K562 (cell line): ENCODE results near the gene ATP5PB. TPM values are rescaled to one million over a fixed set of nuclear protein-coding genes. Genes with fewer than 3 reads are reported as not detected.

Experiments
- ATAC-seq: fragments of 200-7000 bp; cut with Tn5 transposase; 3 replicates; pipeline ENCODE4 v1.9.1; 2020; ENCODE audit warnings: moderate library complexity
- BruUV-seq: library from RNA; stranded (reverse); fragments of 400-500 nt; replicated peaks from 2 replicates; lab custom pipeline; 2021; lab: Mats Ljungman, UMichigan
- CTCF ChIA-PET: fragments of 300-600 bp; formaldehyde crosslinking; extraction: SDS; loops from one replicate; lab custom pipeline; 2021; ENCODE audit warnings: low intra/inter-chr PET ratio; lab: Yijun Ruan, JAX
- POLR2A ChIA-PET: fragments of 300-600, 350-650 bp; sonication (Branson Sonifier 250); formaldehyde crosslinking; extraction: SDS; loops from one replicate; lab custom pipeline; 2021; ENCODE audit warnings: antibody characterized with exemption, inconsistent platforms; lab: Yijun Ruan, JAX
- DNase-seq, 4 experiments: peaks; one replicate each; pipeline versions ENCODE4 v3.0.0 to v3.0.0-alpha.2; 2011 to 2018; ENCODE audit warnings: low spot score in 3 of 4, mixed read lengths in 3 of 4; ENCODE audit errors: extremely low read depth in 1 of 4
- FAIRE-seq: peaks from 2 replicates; lab custom pipeline; 2011; peaks lifted over from hg19 to GRCh38; lab: Jason Lieb, UNC
- H2AFZ ChIP-seq: 2 replicates; pipeline ENCODE4 v1.6.0; 2011; ENCODE audit warnings: low read depth, low read length, control low read depth, inconsistent platforms
- H3K27ac ChIP-seq: fragments of 200-600 bp; 3 replicates; pipeline ENCODE4 v1.8.0; 2011; ENCODE audit warnings: low read depth, mild to moderate bottlenecking, control low read depth, inconsistent platforms, low read length, moderate library complexity, mixed read lengths; ENCODE audit errors: extremely low read depth
- H3K27me3 ChIP-seq, 2 experiments: fragments of 300-600 bp in 1 of 2; 2 replicates in 1 of 2; 3 replicates in 1 of 2; pipeline versions ENCODE4 v1.6.0 to v1.8.0; 2011; ENCODE audit warnings: inconsistent platforms in 2 of 2, low read length in 2 of 2, mild to moderate bottlenecking in 1 of 2, mixed read lengths in 1 of 2, moderate library complexity in 1 of 2; ENCODE audit not compliant: control insufficient read depth in 2 of 2, insufficient read depth in 2 of 2
- H3K36me3 ChIP-seq: fragments of 300-600 bp; 3 replicates; pipeline ENCODE4 v1.8.0; 2011; ENCODE audit warnings: mild to moderate bottlenecking, low read length, inconsistent platforms; ENCODE audit not compliant: control insufficient read depth, insufficient read depth
- H3K4me1 ChIP-seq, 2 experiments: fragments of 200-600 bp in 1 of 2; replicated peaks in 1 of 2; 2 replicates in 1 of 2; 3 replicates in 1 of 2; pipeline versions ENCODE4 v1.5.1 to v1.8.0; 2011; ENCODE audit warnings: inconsistent platforms in 2 of 2, low read length in 2 of 2, mild to moderate bottlenecking in 1 of 2, mixed read lengths in 1 of 2, moderate library complexity in 1 of 2; ENCODE audit not compliant: control insufficient read depth in 2 of 2, insufficient read depth in 2 of 2
- H3K4me2 ChIP-seq: 2 replicates; pipeline ENCODE4 v1.6.1; 2011; ENCODE audit warnings: low read length, control low read depth, inconsistent platforms, mixed read lengths; ENCODE audit not compliant: insufficient read depth
- H3K4me3 ChIP-seq: fragments of 200-600 bp; sonication (generic), shearing (Covaris generic); 2 replicates; pipeline ENCODE4 v1.5.1; 2016; ENCODE audit warnings: control low read depth, inconsistent platforms
- H3K79me2 ChIP-seq: fragments of 200-600 bp; 3 replicates; pipeline ENCODE4 v1.8.0; 2011; ENCODE audit warnings: low read length, inconsistent platforms; ENCODE audit not compliant: control insufficient read depth, insufficient read depth
- H3K9ac ChIP-seq, 2 experiments: 2 replicates each; pipeline versions ENCODE4 v1.6.0 to v1.6.1; 2011; ENCODE audit warnings: low read depth in 2 of 2, low read length in 2 of 2, control low read depth in 1 of 2, inconsistent platforms in 1 of 2, mild to moderate bottlenecking in 1 of 2, mixed read lengths in 1 of 2; ENCODE audit not compliant: insufficient read depth in 1 of 2
- H3K9me1 ChIP-seq: one replicate; pipeline ENCODE4 v1.6.0; 2011; ENCODE audit warnings: inconsistent platforms, mild to moderate bottlenecking, low read length, moderate library complexity; ENCODE audit not compliant: control insufficient read depth, insufficient read depth
- H3K9me3 ChIP-seq: replicated peaks from 2 replicates; pipeline ENCODE4 v1.5.1; 2011; ENCODE audit warnings: low read depth, low read length, inconsistent platforms; ENCODE audit not compliant: control insufficient read depth, insufficient read depth
- H4K20me1 ChIP-seq: replicated peaks from 2 replicates; pipeline ENCODE4 v1.6.1; 2011; ENCODE audit warnings: low read length, inconsistent platforms, mixed read lengths; ENCODE audit not compliant: control insufficient read depth, insufficient read depth
- CBFA2T3 ChIP-seq: fragments of 450-650 bp; IDR thresholded peaks from 2 replicates; pipeline ENCODE4 v1.6.1; 2017
- CBX8 ChIP-seq: fragments of 200-600 bp; sonication (generic); IDR thresholded peaks from 2 replicates; pipeline ENCODE4 v1.6.1; 2012; ENCODE audit warnings: borderline replicate concordance, mixed run types, low read depth, mild to moderate bottlenecking, moderate library complexity, mixed read lengths, low read length, control low read depth, inconsistent platforms; ENCODE audit not compliant: poor library complexity, severe bottlenecking; ENCODE audit errors: extremely low read depth
- ETV1 ChIP-seq: fragments of 450-650 bp; conservative IDR thresholded peaks from 2 replicates; pipeline ENCODE4 v1.6.1; 2016; ENCODE audit warnings: missing genetic modification characterization, control low read depth, low read depth, missing compliant biosample characterization
- FOXP4 ChIP-seq: sonication (generic); formaldehyde crosslinking; IDR thresholded peaks from 2 replicates; pipeline ENCODE4 v1.8.0; 2022; ENCODE audit warnings: mild to moderate bottlenecking, missing genetic modification reagents, borderline replicate concordance
- JUND ChIP-seq, 2 experiments: IDR thresholded peaks; 2 replicates in 1 of 2; 3 replicates in 1 of 2; pipeline ENCODE4 v1.6.1; 2011; ENCODE audit warnings: borderline replicate concordance in 2 of 2, low read depth in 2 of 2, low read length in 2 of 2, improper control_type of control experiment in 1 of 2, missing biosample characterization in 1 of 2, missing genetic modification characterization in 1 of 2, missing genetic modification reagents in 1 of 2
- MTF1 ChIP-seq: fragments of 250-450 bp; sonication (Bioruptor Pico); IDR thresholded peaks from 2 replicates; pipeline ENCODE4 v1.9.0; 2021; ENCODE audit warnings: moderate library complexity, mild to moderate bottlenecking, inconsistent platforms, borderline replicate concordance
- NFIC ChIP-seq: fragments of 450-650 bp; IDR thresholded peaks from 2 replicates; pipeline ENCODE4 v1.6.1; 2017; ENCODE audit warnings: mild to moderate bottlenecking, inconsistent platforms
- NR2C1 ChIP-seq, 2 experiments: fragments of 450-650 bp; IDR thresholded peaks; 2 replicates each; pipeline ENCODE4 v1.6.1; 2017; ENCODE audit warnings: mild to moderate bottlenecking in 2 of 2, antibody characterized with exemption in 1 of 2, inconsistent platforms in 1 of 2, missing compliant biosample characterization in 1 of 2, missing genetic modification characterization in 1 of 2
- RBM25 ChIP-seq: fragments of 200-400 bp; formaldehyde crosslinking; IDR thresholded peaks from 2 replicates; pipeline ENCODE4 v1.6.1; 2018; ENCODE audit warnings: low read length, low read depth, moderate library complexity; ENCODE audit not compliant: severe bottlenecking
- ZNF431 ChIP-seq: sonication (generic); formaldehyde crosslinking; IDR thresholded peaks from 2 replicates; pipeline ENCODE4 v1.8.0; 2022; ENCODE audit warnings: mild to moderate bottlenecking, missing genetic modification reagents
- WGBS: fragments of 100-300 bp; shearing (Covaris generic); methylation state at CpG from one replicate; pipeline ENCODE4 v1.1.6; 2016; ENCODE audit warnings: low coverage, mixed read lengths; ENCODE audit not compliant: insufficient coverage; ENCODE audit errors: missing lambda C conversion rate; 5-methylcytosine and 5-hydroxymethylcytosine counted together
- in situ Hi-C: fragments of 300-500 bp; cut with MboI; formaldehyde crosslinking; loops from 4 replicates; pipeline ENCODE4 v1.15.0; 2018; ENCODE audit warnings: inconsistent platforms, mixed read lengths
- intact Hi-C: fragments of 100-400 bp; cut with micrococcal nuclease; formaldehyde crosslinking; loops from 2 replicates; pipeline ENCODE4 v1.14.2; 2022
- polyA plus RNA-seq, 8 experiments: library from polyadenylated mRNA; depleted of rRNA in 4 of 8; stranded (reverse) in 5 of 8; unstranded in 3 of 8; fragments of >200 nt; fragmentation: Nextera tagmentation in 2 of 8; fragmentation: Illumina TruSeq in 1 of 8; extraction: Ambion mirVana in 2 of 8; extraction: Trizol in 1 of 8; gene quantifications; 2 replicates each; pipeline versions ENCODE4 v1.2.1 to v1.2.3, GENCODE V29; 2011 to 2014; ENCODE audit warnings: inconsistent platforms in 1 of 8, missing spikeins in 1 of 8
- total RNA-seq, 7 experiments: library from RNA; depleted of rRNA in 6 of 7; stranded (reverse); fragments of >200 nt in 6 of 7; fragmentation: Illumina TruSeq in 2 of 7; extraction: Trizol in 2 of 7; gene quantifications; 2 replicates each; pipeline versions ENCODE4 v1.2.1 to v1.2.3, GENCODE V29; 2011 to 2021; ENCODE audit warnings: low replicate concordance in 1 of 7
- TF ChIP-seq, protein P1 (sequence below): fragments of 450-650 bp; IDR thresholded peaks from 2 replicates; pipeline ENCODE4 v1.6.1; 2017; ENCODE audit warnings: antibody characterized with exemption

The ATP5PB gene
- total and polyA plus RNA-seq, 9 of the 15 experiments (the other 6 are each of a cell fraction or from before 2014, with no cell fraction given), result 651 to 2,735 (median 1,061) TPM

- intact Hi-C loops (no loop called here), in situ Hi-C loops (no loop called here)
- Histone ChIP-seq H4K20me1 (no peaks in the 10 kb centered on the region), H3K27me3 (no peaks in the 10 kb centered on the region), H3K27ac (no peak overlapping the region), H2AFZ (no peak overlapping the region), H3K9ac (no peak overlapping the region), H3K9me3 (no peaks in the 10 kb centered on the region), H3K4me3 (no peak overlapping the region), H3K79me2 (peaks cover 73% of the 10 kb centered on the region), H3K4me1 (peaks cover 4 to 13% of the 10 kb centered on the region in 2 experiments; a peak in 4 of 5 replicates), H3K4me2 (no peak overlapping the region), H3K9me1 (no peaks in the 10 kb centered on the region), H3K36me3 (peaks cover 100% of the 10 kb centered on the region)
- CTCF ChIA-PET, result no interaction called here
- FAIRE-seq, result no peak
- DNase-seq, result no peak
- WGBS, result 78% methylated on average over 5 of the region's 5 CpGs
- BruUV-seq, result no TSS peak
- POLR2A ChIA-PET, result interaction anchor here (4.8 kb wide), 1 partner anchor 7 kb away, joined by 30 read pairs; no protein-coding TSS in a partner anchor
- no peak for ATAC-seq
- no peak for TF ChIP-seq ZNF431 (CRISPR knock-in tag)
- no peak for TF ChIP-seq ETV1 (tag)
- TF ChIP-seq, protein P1, sequence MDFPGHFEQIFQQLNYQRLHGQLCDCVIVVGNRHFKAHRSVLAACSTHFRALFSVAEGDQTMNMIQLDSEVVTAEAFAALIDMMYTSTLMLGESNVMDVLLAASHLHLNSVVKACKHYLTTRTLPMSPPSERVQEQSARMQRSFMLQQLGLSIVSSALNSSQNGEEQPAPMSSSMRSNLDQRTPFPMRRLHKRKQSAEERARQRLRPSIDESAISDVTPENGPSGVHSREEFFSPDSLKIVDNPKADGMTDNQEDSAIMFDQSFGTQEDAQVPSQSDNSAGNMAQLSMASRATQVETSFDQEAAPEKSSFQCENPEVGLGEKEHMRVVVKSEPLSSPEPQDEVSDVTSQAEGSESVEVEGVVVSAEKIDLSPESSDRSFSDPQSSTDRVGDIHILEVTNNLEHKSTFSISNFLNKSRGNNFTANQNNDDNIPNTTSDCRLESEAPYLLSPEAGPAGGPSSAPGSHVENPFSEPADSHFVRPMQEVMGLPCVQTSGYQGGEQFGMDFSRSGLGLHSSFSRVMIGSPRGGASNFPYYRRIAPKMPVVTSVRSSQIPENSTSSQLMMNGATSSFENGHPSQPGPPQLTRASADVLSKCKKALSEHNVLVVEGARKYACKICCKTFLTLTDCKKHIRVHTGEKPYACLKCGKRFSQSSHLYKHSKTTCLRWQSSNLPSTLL, result no peak
- no peak for TF ChIP-seq CBX8
- TF ChIP-seq CBFA2T3, result no peak
- TF ChIP-seq MTF1 (CRISPR knock-in tag), result no peak
- TF ChIP-seq JUND (IDR thresholded peaks at IDR 0.05; ENCODE audit: borderline replicate concordance, low read depth, low read length), result no peak
- no peak for TF ChIP-seq JUND (tag; IDR thresholded peaks at IDR 0.05; ENCODE audit: borderline replicate concordance, low read depth, low read length)
- peak; percentile 49 for TF ChIP-seq NFIC
- peak; percentile 69 for TF ChIP-seq RBM25
- no peak for TF ChIP-seq NR2C1 (IDR thresholded peaks at IDR 0.05)
- TF ChIP-seq NR2C1 (tag; IDR thresholded peaks at IDR 0.05), result no peak
- no peak for TF ChIP-seq FOXP4
Measured at GRCh38 chr1:111454859-111455641, 5.8 kb downstream of the ATP5PB start.
